Measurements from ENCODE around the gene FCRL1.
A peak's percentile ranks its signal among the peaks of the same experiment; 100 is the strongest.

Gene FCRL1

DNA sequence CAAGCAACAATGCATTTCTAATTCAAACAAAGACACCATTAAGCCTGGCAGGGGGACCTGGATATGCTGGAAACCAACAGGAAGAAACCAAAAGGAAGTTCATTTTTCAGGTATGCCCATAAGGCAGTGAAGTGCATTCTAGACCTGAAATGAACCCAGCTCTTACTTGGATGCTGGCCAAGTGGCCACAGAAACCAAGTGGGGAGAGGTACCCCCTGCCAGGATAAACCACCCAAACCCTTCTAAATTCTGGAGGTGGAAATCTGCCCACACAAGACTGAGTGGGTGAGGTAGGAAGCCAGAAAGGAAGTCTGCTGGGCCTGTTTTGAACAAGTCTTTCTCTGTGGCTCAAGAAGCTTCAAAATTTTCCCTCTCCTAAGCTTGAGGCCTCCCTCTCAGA is 19.0 kb upstream of the FCRL1 start:
- Histone ChIP-seq H3K4me1 (ENCODE audit: insufficient read depth, low read length, poor library complexity, severe bottlenecking) (peaks cover 12% of the 10 kb centered on the region), H3K79me2 (ENCODE audit: insufficient read depth, low read length) (no peaks in the 10 kb centered on the region), H3K9me2 (replicated peaks; ENCODE audit: low read depth, low read length) (no peaks in the 10 kb centered on the region), H3F3A (ENCODE audit: low read depth) (no peaks in the 10 kb centered on the region), H3K9me3 (ENCODE audit: insufficient read depth, low read depth, low read length) (no peaks in the 10 kb centered on the region), H3K27me3 (ENCODE audit: insufficient read depth, low read length, poor library complexity, severe bottlenecking) (no peaks in the 10 kb centered on the region), H2AFZ (ENCODE audit: low read length) (peak overlapping the region; percentile 77), H3K4me3 (ENCODE audit: low read length, poor library complexity, severe bottlenecking) (no peak overlapping the region), H3K36me3 (ENCODE audit: insufficient read depth, low read length) (no peaks in the 10 kb centered on the region), H3K4me2 (ENCODE audit: low read depth, low read length, poor library complexity, severe bottlenecking) (peak overlapping the region; percentile 21), H4K20me1 (ENCODE audit: insufficient read depth, low read length, poor library complexity, severe bottlenecking) (no peaks in the 10 kb centered on the region), H3K9ac (ENCODE audit: low read depth, low read length, poor library complexity, severe bottlenecking) (peak overlapping the region; percentile 39)
- no peak for TF ChIP-seq EZH2phosphoT487 (IDR thresholded peaks at IDR 0.05; ENCODE audit: borderline replicate concordance)
- TF ChIP-seq, protein P1, sequence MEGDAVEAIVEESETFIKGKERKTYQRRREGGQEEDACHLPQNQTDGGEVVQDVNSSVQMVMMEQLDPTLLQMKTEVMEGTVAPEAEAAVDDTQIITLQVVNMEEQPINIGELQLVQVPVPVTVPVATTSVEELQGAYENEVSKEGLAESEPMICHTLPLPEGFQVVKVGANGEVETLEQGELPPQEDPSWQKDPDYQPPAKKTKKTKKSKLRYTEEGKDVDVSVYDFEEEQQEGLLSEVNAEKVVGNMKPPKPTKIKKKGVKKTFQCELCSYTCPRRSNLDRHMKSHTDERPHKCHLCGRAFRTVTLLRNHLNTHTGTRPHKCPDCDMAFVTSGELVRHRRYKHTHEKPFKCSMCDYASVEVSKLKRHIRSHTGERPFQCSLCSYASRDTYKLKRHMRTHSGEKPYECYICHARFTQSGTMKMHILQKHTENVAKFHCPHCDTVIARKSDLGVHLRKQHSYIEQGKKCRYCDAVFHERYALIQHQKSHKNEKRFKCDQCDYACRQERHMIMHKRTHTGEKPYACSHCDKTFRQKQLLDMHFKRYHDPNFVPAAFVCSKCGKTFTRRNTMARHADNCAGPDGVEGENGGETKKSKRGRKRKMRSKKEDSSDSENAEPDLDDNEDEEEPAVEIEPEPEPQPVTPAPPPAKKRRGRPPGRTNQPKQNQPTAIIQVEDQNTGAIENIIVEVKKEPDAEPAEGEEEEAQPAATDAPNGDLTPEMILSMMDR (conservative IDR thresholded peaks at IDR 0.05; ENCODE audit: low read length): no peak

- no peaks in the 10 kb centered on the region for H3K79me2 ChIP-seq (ENCODE audit: insufficient read depth, low read length)
- no peaks in the 10 kb centered on the region for H3K9me3 ChIP-seq (ENCODE audit: insufficient read depth, low read depth, low read length)
- H2AFZ ChIP-seq (ENCODE audit: low read length): no peak overlapping the region
- H3K4me2 ChIP-seq (ENCODE audit: low read depth, low read length, poor library complexity, severe bottlenecking): no peak overlapping the region
- no peaks in the 10 kb centered on the region for H3F3A ChIP-seq (ENCODE audit: low read depth)
- H3K4me3 ChIP-seq (ENCODE audit: low read length, poor library complexity, severe bottlenecking): no peak overlapping the region
- H3K36me3 ChIP-seq (ENCODE audit: insufficient read depth, low read length): no peaks in the 10 kb centered on the region
- H4K20me1 ChIP-seq (ENCODE audit: insufficient read depth, low read length, poor library complexity, severe bottlenecking): no peaks in the 10 kb centered on the region
- no peaks in the 10 kb centered on the region for H3K27me3 ChIP-seq (ENCODE audit: insufficient read depth, low read length, poor library complexity, severe bottlenecking)
- no peak overlapping the region for H3K9ac ChIP-seq (ENCODE audit: low read depth, low read length, poor library complexity, severe bottlenecking)
- H3K9me2 ChIP-seq (replicated peaks; ENCODE audit: low read depth, low read length): no peaks in the 10 kb centered on the region
- TF ChIP-seq, protein P1 (conservative IDR thresholded peaks at IDR 0.05; ENCODE audit: low read length): no peak
- TF ChIP-seq EZH2phosphoT487 (IDR thresholded peaks at IDR 0.05; ENCODE audit: borderline replicate concordance): no peak
- H3K4me1 ChIP-seq (ENCODE audit: insufficient read depth, low read length, poor library complexity, severe bottlenecking): peaks cover 10% of the 10 kb centered on the region
Observed at GRCh38 chr1:157834430-157834829, 14.5 kb upstream of the FCRL1 start.

DNA sequence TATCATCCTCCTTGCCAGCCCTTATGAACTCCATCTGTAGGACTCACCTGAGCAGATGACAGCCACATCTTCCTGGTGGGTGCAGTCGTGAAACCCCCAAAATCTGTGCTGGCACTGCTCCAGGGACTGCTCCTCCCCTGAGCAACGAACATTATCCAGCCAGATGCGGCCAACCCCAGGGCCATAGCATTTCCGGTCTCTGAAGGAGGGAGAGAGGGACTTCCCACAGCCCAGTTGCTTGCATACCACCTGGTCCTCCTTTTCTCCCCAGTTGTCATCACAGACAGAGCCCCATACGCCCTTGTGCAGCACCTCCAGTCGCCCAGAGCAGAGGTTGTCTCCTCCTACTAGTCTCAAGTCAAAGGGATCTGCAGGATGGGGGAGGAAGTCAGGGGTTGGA is 13.2 kb upstream of the FCRL1 start:
- Histone ChIP-seq H4K20me1 (ENCODE audit: insufficient read depth, low read length, poor library complexity, severe bottlenecking) (no peaks in the 10 kb centered on the region), H3K4me3 (ENCODE audit: low read length, poor library complexity, severe bottlenecking) (no peak overlapping the region), H3F3A (ENCODE audit: low read depth) (no peaks in the 10 kb centered on the region), H3K79me2 (ENCODE audit: insufficient read depth, low read length) (no peaks in the 10 kb centered on the region), H3K9ac (ENCODE audit: low read depth, low read length, poor library complexity, severe bottlenecking) (no peak overlapping the region), H3K36me3 (ENCODE audit: insufficient read depth, low read length) (no peaks in the 10 kb centered on the region), H3K27me3 (ENCODE audit: insufficient read depth, low read length, poor library complexity, severe bottlenecking) (no peaks in the 10 kb centered on the region), H3K4me2 (ENCODE audit: low read depth, low read length, poor library complexity, severe bottlenecking) (no peak overlapping the region), H2AFZ (ENCODE audit: low read length) (no peak overlapping the region), H3K4me1 (ENCODE audit: insufficient read depth, low read length, poor library complexity, severe bottlenecking) (no peaks in the 10 kb centered on the region), H3K9me2 (replicated peaks; ENCODE audit: low read depth, low read length) (no peaks in the 10 kb centered on the region), H3K9me3 (ENCODE audit: insufficient read depth, low read depth, low read length) (no peaks in the 10 kb centered on the region)
- TF ChIP-seq EZH2phosphoT487 (IDR thresholded peaks at IDR 0.05; ENCODE audit: borderline replicate concordance): no peak
- TF ChIP-seq, protein P1 (conservative IDR thresholded peaks at IDR 0.05; ENCODE audit: low read length): no peak
